ENCODE data around the gene CACHD1.

Gene CACHD1

DNA sequence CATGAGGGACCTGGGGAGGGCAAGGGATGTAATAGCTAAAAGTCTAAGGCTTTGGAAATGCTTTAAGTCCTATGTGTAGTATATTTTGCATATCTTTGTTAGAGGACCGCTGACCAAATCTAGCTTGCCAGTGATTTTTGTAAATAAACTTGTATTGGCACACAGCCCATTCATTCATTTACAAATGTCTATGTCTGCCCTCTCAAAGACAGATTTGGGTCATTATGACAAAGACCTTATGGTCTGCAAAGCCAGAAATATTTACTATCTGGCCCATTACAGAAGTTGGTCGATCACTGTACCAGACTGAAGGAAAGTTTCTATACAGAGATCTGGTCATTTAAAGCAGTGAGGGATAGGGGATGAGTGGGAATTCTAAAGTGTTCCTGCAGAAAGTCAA, 154.9 kb downstream of the CACHD1 start:
- no peak overlapping the region for H3K4me3 ChIP-seq (ENCODE audit: low read depth, low read length)
- TF ChIP-seq, protein P1, sequence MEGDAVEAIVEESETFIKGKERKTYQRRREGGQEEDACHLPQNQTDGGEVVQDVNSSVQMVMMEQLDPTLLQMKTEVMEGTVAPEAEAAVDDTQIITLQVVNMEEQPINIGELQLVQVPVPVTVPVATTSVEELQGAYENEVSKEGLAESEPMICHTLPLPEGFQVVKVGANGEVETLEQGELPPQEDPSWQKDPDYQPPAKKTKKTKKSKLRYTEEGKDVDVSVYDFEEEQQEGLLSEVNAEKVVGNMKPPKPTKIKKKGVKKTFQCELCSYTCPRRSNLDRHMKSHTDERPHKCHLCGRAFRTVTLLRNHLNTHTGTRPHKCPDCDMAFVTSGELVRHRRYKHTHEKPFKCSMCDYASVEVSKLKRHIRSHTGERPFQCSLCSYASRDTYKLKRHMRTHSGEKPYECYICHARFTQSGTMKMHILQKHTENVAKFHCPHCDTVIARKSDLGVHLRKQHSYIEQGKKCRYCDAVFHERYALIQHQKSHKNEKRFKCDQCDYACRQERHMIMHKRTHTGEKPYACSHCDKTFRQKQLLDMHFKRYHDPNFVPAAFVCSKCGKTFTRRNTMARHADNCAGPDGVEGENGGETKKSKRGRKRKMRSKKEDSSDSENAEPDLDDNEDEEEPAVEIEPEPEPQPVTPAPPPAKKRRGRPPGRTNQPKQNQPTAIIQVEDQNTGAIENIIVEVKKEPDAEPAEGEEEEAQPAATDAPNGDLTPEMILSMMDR (IDR thresholded peaks at IDR 0.05; ENCODE audit: insufficient read depth, low read depth, low read length, missing control alignments): no peak
- no peak for DNase-seq (ENCODE audit: low read depth)

DNA sequence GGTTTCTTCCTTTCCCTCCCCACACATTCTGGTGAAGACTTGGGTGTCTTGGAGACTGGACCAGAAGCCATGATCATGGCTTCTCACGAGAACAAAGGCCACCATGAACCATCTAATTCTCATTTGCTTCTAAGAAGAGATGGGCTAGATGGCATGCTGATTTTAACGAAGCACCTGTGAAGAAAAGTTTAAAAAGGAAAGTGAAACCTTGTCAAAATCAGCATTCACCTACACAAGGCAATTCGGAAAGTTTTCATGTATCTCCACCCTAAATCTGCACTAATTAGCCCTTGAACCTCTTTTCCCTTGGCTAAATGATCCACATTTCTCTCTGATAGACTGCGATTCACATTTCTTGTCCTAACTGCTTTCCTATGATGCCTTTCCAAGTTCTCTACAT, 160.7 kb downstream of the CACHD1 start:
- no peak overlapping the region for H3K4me3 ChIP-seq (ENCODE audit: low read depth, low read length)
- TF ChIP-seq, protein P1 (IDR thresholded peaks at IDR 0.05; ENCODE audit: insufficient read depth, low read depth, low read length, missing control alignments): no peak
- no peak for DNase-seq (ENCODE audit: low read depth)

DNA sequence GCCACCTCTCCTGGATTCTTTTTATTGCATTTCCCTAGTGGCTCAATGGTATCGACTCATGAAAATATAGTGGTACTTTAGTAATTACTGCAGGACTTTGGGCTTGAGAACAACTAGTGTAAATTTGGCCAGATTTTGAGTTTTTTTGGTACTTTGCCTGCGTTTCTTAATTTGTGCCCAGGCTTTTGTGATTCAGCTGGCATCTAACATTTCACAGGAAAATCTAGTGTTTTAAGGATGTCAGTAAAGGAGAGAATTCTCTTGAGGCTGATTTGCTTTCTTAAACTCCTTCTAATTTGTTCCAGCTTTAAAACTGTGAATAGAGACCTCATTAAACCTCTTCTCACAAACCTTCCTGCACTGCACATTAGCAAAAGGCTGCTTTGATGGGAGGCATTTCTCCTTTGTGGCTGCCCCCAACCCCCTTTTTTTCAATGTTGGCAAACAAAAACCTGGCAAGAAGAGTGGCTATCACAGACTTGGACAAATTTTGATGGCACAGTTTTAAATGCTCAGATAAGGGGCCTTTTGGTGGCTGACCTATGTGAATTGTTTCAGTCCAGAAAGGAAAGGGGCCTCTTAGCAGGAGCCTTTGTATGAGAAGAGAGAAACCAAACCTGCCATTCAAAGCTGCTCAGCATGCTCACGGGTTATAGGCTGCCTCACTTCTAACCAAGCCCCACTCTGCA, 161.6 kb downstream of the CACHD1 start:
- no peak for DNase-seq (ENCODE audit: low read depth)
- H3K4me3 ChIP-seq (ENCODE audit: low read depth, low read length): no peak overlapping the region

DNA sequence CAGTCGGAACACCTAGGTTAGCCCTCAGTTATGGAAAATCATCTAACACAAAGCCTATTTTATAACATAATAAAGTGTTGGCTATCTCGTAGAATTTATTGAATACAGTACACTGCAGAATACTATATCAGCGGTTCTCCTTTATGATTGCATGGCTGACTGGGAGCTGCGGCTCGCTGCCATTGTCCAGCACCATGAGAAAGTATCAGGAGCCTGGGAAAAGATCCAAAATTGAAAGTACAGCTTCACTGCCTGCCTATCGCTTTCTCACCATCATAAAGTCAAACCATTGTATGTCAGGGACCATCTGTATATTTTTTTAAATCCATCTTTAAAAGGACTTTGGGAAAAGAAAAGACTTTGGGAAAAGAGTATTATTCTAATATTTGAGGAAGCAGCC, 163.0 kb downstream of the CACHD1 start:
- no peak for DNase-seq (ENCODE audit: low read depth)
- TF ChIP-seq, protein P1 (IDR thresholded peaks at IDR 0.05; ENCODE audit: insufficient read depth, low read depth, low read length, missing control alignments): no peak
- H3K4me3 ChIP-seq (ENCODE audit: low read depth, low read length): no peak overlapping the region

More for the DNA sequence above, 161.6 kb downstream of the CACHD1 start:
- TF ChIP-seq, protein P1 (IDR thresholded peaks at IDR 0.05; ENCODE audit: insufficient read depth, low read depth, low read length, missing control alignments): no peak

DNA sequence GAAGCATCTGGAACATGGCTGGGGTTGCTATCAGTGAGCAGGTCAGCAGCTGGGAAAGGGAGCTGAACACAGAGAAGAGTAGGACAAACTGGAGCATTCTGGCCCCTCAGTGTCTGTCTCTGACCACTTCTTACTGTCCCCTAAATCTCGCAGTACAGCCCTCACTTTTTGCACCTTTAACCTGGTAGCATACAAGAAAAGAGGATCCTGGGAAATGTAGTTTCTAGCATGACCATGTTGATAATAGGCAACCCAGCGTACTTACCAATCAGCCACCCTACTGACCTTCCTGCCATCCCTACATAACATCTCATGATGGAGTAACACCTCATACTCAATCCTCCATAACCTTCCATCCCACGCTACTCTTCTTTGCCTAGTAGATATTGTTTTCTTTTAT, 175.8 kb downstream of the CACHD1 start:
- DNase-seq (ENCODE audit: low read depth): no peak
- TF ChIP-seq, protein P1 (IDR thresholded peaks at IDR 0.05; ENCODE audit: insufficient read depth, low read depth, low read length, missing control alignments): no peak
- no peak overlapping the region for H3K4me3 ChIP-seq (ENCODE audit: low read depth, low read length)

DNA sequence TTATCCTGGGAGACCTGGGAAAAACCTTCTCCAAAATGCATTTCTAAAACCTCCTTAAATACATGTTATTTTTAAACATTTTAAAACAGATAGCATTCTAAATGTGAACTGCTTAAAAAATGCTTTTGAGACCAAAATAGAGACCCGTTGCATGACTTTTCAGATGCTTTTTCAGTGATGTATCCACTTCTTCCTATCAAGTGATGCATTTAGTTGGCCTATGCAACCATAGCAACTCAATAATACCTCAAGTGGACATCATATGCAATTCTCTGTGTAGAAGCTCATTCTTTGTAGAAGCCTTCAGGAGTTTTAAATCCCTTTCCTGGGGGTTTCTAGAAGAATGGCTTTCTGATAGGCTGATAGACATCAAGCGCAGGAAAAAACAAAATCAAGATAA, 180.5 kb downstream of the CACHD1 start:
- no peak for DNase-seq (ENCODE audit: low read depth)
- no peak overlapping the region for H3K4me3 ChIP-seq (ENCODE audit: low read depth, low read length)
- TF ChIP-seq, protein P1 (IDR thresholded peaks at IDR 0.05; ENCODE audit: insufficient read depth, low read depth, low read length, missing control alignments): no peak

DNA sequence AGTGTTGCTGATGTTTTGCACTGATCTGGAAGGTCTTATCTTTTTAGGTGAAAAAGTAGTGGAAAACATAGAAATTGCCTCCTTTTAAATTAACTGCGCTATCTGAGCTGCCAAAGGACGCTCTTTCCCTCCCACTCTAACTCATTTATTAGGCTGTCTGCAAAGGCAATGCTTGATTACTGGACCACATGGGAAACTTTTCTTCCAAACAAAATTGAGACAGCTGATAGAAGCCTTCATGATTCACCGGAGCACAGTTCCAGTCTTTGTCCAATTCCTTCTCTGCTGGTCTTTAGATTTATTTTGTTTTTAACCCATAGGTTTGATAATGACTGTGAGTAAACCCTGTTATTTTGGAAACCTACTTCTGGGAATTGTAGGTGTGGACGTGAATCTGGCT, 181.9 kb downstream of the CACHD1 start:
- TF ChIP-seq, protein P1 (IDR thresholded peaks at IDR 0.05; ENCODE audit: insufficient read depth, low read depth, low read length, missing control alignments): no peak
- H3K4me3 ChIP-seq (ENCODE audit: low read depth, low read length): no peak overlapping the region
- no peak for DNase-seq (ENCODE audit: low read depth)

Measured in GM12865 (cell line).